Thyroid gland (tissue), 4 donors: Measurements from ENCODE around the gene TMEM237. TPM values are rescaled to one million over a fixed set of nuclear protein-coding genes. Genes with fewer than 3 reads are reported as not detected.

Experiments used
- DNase-seq, 2 donors: peaks; one replicate each; pipeline ENCODE4 v3.0.0-alpha.2; 2019
- H3K27ac ChIP-seq, 3 donors: fragments of 200-600 bp; sonication (generic); 1 replicate in 2 of 3; 2 replicates in 1 of 3; pipeline ENCODE4 v1.5.1; 2016 to 2019; ENCODE audit warnings: mild to moderate bottlenecking in 1 of 3, moderate library complexity in 1 of 3
- H3K27me3 ChIP-seq: fragments of 200-600 bp; sonication (generic); one replicate; pipeline ENCODE4 v1.5.1; 2019
- H3K36me3 ChIP-seq, 2 donors: fragments of 200-600 bp; sonication (generic); one replicate each; pipeline ENCODE4 v1.5.1; 2016 to 2019
- H3K4me1 ChIP-seq, 2 donors: fragments of 200-600 bp; sonication (generic); one replicate each; pipeline ENCODE4 v1.5.1; 2017 to 2019
- H3K4me3 ChIP-seq, 3 donors: fragments of 200-600 bp; sonication (generic); replicated peaks in 1 of 3; 1 replicate in 2 of 3; 2 replicates in 1 of 3; pipeline ENCODE4 v1.5.1; 2016; ENCODE audit warnings: mild to moderate bottlenecking in 1 of 3
- H3K9me3 ChIP-seq: fragments of 200-600 bp; sonication (generic); one replicate; pipeline ENCODE4 v1.5.1; 2017
- CTCF ChIP-seq, 6 experiments: fragments of 200-600 bp in 3 of 6; fragments of 450-650 bp in 3 of 6; sonication (generic) in 3 of 6; IDR thresholded peaks; one replicate each; pipeline ENCODE4 v1.5.1; 2016 to 2019; ENCODE audit warnings: antibody characterized with exemption in 6 of 6, mild to moderate bottlenecking in 2 of 6, inconsistent platforms in 1 of 6, moderate library complexity in 1 of 6
- POLR2A ChIP-seq, 2 donors: fragments of 450-650 bp; IDR thresholded peaks; one replicate each; pipeline ENCODE4 v1.6.1; 2017; ENCODE audit warnings: antibody characterized with exemption in 2 of 2, mild to moderate bottlenecking in 2 of 2, moderate library complexity in 1 of 2
- WGBS, 2 donors: methylation state at CpG; one replicate each; pipeline ENCODE4 v1.1.5; 2017; 5-methylcytosine and 5-hydroxymethylcytosine counted together
- intact Hi-C: fragments of 100-400 bp; cut with DNase I; formaldehyde crosslinking; loops from one replicate; pipeline ENCODE4 v1.15.1; 2023
- total RNA-seq, 4 donors: library from RNA; depleted of rRNA; stranded (reverse); fragments of >200 nt; gene quantifications; one replicate each; pipeline ENCODE4 v1.2.3, GENCODE V29; 2016

The TMEM237 gene
- total RNA-seq, 4 donors from 2014 or later = 16.7 to 27.5 (median 19.1) TPM

- 94 to 96% methylated on average over 8 of the region's 8 CpGs for WGBS, 2 donors
- intact Hi-C loops = no loop called here
- TF ChIP-seq CTCF (IDR thresholded peaks at IDR 0.05) = no peak
- no peak for TF ChIP-seq POLR2A (IDR thresholded peaks at IDR 0.05)
- DNase-seq = no peak
- Histone ChIP-seq H3K4me1 (no peaks in the 10 kb centered on the region), H3K27ac (no peak overlapping the region), H3K4me3 (no peak overlapping the region), H3K36me3 (peaks cover 14 to 38% of the 10 kb centered on the region in 2 donors), H3K27me3 (no peaks in the 10 kb centered on the region), H3K9me3 (no peaks in the 10 kb centered on the region)
These were observed 12.3 kb downstream of the TMEM237 start for GRCh38 chr2:201631041-201631440.

- intact Hi-C loops = no loop called here
- Histone ChIP-seq H3K9me3 (no peaks in the 10 kb centered on the region), H3K27me3 (no peaks in the 10 kb centered on the region), H3K27ac (no peak overlapping the region), H3K4me3 (no peak overlapping the region), H3K4me1 (no peaks in the 10 kb centered on the region), H3K36me3 (peaks cover 14 to 38% of the 10 kb centered on the region in 2 donors)
- TF ChIP-seq CTCF (IDR thresholded peaks at IDR 0.05) = no peak
- TF ChIP-seq POLR2A (IDR thresholded peaks at IDR 0.05) = no peak
- 82 to 88% methylated on average over 2 of the region's 2 CpGs for WGBS, 2 donors
- DNase-seq = no peak
These were observed 12.7 kb downstream of the TMEM237 start for GRCh38 chr2:201630577-201630976.

- intact Hi-C loops = no loop called here
- no peaks in the 10 kb centered on the region for H3K9me3 ChIP-seq
- no peak for TF ChIP-seq POLR2A (IDR thresholded peaks at IDR 0.05)
- TF ChIP-seq CTCF (IDR thresholded peaks at IDR 0.05) = no peak
- no peaks in the 10 kb centered on the region for H3K4me1 ChIP-seq
- no peak overlapping the region for H3K4me3 ChIP-seq
- WGBS, 2 donors = 90 to 96% methylated on average over 2 of the region's 2 CpGs
- no peak overlapping the region for H3K27ac ChIP-seq
- no peak for DNase-seq
- H3K27me3 ChIP-seq = no peaks in the 10 kb centered on the region
- peaks cover 14 to 36% of the 10 kb centered on the region in 2 donors for H3K36me3 ChIP-seq
These were observed 14.8 kb downstream of the TMEM237 start for GRCh38 chr2:201628545-201628944.

- WGBS, 2 donors = 84 to 87% methylated on average over 5 of the region's 5 CpGs
- Histone ChIP-seq H3K4me1 (peaks cover 0 to 5% of the 10 kb centered on the region in 2 donors), H3K9me3 (no peaks in the 10 kb centered on the region), H3K27ac (no peak overlapping the region), H3K36me3 (peaks cover 0 to 8% of the 10 kb centered on the region in 2 donors), H3K4me3 (no peak overlapping the region), H3K27me3 (no peaks in the 10 kb centered on the region)
- intact Hi-C loops = no loop called here
- no peak for TF ChIP-seq CTCF (IDR thresholded peaks at IDR 0.05)
- no peak for TF ChIP-seq POLR2A (IDR thresholded peaks at IDR 0.05)
- no peak for DNase-seq
These were observed 20.9 kb downstream of the TMEM237 start for GRCh38 chr2:201622306-201622970.

GRCh38 chr2:201621293-201621999 is 21.9 kb downstream of the TMEM237 start:
- no peak for DNase-seq
- Histone ChIP-seq H3K4me1 (peaks cover 0 to 5% of the 10 kb centered on the region in 2 donors), H3K36me3 (peaks cover 0 to 8% of the 10 kb centered on the region in 2 donors), H3K27ac (no peak overlapping the region), H3K27me3 (no peaks in the 10 kb centered on the region), H3K9me3 (no peaks in the 10 kb centered on the region), H3K4me3 (no peak overlapping the region)
- TF ChIP-seq POLR2A (IDR thresholded peaks at IDR 0.05) = no peak
- TF ChIP-seq CTCF (IDR thresholded peaks at IDR 0.05) = no peak
- intact Hi-C loops = no loop called here
- WGBS, 2 donors = 89 to 94% methylated on average over 4 of the region's 4 CpGs
